IPS-NIHi7 (cell line): ENCODE data around the gene MPO.

Experiments
- DNase-seq: peaks from one replicate; pipeline ENCODE4 v3.0.0; 2012; ENCODE audit warnings: mixed read lengths; ENCODE audit errors: extremely low spot score

Gene MPO

GRCh38 chr17:58279016-58279711 is 1.6 kb downstream of the MPO start:
- peak; percentile 22 for DNase-seq

- no peak for DNase-seq
Observed at GRCh38 chr17:58278661-58279015, 2.1 kb downstream of the MPO start.

GRCh38 chr17:58277802-58278595 is 2.7 kb downstream of the MPO start:
- peak; percentile 9 for DNase-seq

DNA sequence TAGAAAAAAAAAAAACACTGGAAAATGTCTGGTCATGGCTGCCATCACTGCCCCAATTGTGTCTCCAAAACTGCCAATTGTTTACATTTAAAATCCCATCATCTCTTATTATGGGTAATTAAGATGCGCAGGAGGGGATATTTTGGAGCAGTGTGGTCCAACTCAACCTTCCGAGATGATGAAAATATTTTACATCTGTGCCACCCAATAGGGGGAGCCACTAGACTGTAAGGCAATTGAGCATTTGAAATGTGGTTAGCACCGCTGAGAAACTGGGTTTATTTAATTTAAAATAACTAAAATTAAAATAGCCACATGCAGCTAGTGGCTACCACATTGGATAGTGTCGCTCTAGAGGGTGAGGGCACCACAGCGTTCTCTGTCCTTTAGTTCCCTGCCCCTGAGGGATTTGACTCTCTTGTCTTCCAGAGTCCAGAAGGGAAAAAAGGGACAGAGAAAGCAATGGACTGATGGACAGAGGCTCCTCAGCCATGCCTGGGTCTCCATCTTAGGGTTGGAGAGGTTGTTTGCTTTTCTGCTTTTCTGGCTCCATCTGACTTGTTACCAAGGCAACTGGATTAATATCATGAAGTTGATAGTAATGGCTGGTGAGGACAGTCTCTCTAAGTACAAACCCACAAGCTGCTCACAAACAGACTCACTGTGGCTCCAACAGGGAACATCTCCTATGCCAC is 3.5 kb downstream of the MPO start:
- peak; percentile 49 for DNase-seq

DNA sequence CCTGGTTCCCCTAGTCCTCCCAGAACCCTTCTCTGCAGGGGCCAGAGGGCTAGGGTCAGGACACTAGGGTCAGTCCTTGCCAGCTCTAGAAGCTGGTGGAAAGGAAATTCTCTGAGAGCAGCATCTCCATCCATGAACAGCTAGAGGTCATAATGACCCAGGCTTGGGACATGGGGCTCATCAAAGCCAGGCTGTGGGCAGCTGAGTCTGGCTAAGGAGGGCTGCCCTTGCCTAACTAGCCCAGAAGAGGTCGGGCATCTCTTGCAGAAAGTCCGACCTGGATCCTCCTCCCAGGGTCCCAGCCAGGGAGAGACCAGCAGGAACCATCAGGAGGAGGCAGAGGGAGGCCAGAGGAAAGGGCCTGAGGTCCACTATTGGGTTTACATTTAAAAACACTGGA is 4.3 kb downstream of the MPO start:
- peak; percentile 38 for DNase-seq

DNA sequence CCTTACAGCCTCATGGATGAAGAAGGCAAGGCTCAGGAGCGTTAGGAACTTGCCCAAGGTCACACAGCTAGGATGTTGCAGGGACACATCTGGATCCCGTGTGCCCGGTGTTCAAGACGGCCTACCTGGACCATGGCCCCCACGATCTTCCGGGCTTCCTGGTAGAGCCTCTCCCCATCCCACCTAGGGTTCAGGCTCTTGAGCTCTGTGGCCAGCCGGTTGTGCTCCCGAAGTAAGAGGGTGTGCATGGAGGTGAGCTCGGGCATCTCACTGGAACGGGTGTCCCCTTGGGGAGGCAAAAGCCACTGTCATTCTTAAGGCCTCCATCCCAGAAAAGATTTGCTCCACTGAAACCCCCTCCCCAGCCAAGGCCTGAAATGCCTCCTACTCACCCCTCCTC is 5.3 kb downstream of the MPO start:
- peak; percentile 5 for DNase-seq

GRCh38 chr17:58273453-58274104 is 7.2 kb downstream of the MPO start:
- peak; percentile 4 for DNase-seq

DNA sequence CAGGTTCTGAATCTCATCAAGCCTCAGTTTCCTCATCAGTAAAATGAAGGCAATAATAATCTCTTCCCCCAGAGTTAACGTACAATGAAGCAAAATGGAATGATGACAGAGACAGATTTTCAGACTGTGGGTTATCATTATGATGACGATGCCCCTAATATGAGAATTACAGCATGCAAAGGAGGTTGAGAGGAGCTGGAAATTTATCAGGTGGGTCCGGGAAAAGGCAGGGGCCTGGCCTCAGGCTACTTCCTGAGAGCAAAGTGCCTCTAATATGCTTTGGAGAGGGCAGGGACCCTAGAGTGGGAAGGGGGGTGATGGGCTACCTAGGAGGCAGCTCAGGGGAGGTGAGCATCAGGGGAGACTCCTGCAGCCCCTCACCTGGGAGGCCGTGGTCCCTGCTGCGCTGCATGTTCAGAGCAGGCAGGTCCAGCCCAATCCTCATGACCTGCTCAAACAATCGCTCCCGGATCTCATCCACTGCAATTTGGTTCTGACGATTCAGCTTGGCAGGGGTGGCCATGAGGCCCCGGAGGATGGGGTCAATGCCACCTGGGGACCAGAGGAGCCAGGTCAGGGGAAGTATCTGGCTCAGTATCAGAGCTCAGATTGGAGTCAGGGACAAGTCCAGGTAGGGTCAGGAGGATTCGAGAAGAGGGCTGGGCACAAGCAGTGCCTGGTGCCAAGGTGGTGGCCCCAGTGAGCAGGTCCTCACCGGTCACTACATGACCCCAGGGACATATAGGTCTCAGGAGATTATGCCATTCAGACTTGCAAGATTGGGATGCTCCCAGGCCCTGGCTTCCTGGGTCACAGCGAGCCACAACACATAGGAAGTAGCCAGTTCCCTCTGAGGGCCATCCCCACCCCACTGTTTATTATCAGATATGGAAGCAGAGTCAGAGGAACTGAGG is 8.1 kb downstream of the MPO start:
- peak; percentile 4 for DNase-seq

DNA sequence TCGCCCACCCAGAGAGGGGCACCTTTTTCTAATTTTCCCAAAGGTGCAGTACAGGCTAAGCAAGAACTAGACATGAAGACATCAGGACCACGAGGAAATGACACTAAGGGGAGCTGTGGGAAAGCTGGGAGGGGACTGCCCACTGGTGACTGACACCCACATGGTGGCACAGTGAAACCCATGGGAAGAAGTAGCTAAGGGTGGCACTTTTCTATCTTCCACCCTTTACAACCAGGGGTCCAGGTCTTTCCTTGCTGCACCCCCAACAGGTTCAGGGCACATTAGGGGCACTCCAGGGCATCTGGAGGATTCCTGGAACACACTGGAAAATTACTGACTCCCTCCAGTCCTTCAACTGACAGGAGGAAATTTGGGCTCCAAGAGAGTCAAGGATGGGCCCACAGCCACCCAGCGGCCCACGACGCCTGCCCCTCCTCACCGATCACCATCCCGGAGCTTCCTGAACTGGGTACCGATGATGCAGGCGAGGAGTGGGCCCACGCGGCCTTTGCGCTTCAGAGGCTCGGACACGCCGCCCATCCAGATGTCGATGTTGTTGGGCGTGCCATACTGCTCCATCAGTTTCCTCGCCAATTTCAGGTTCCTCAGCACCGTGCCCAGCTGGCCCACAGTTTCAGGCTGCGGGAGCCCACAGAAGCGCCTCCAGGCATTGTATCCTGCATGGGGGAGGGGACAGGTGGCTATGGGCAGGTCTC is 9.4 kb downstream of the MPO start:
- DNase-seq = peak; percentile 6

DNA sequence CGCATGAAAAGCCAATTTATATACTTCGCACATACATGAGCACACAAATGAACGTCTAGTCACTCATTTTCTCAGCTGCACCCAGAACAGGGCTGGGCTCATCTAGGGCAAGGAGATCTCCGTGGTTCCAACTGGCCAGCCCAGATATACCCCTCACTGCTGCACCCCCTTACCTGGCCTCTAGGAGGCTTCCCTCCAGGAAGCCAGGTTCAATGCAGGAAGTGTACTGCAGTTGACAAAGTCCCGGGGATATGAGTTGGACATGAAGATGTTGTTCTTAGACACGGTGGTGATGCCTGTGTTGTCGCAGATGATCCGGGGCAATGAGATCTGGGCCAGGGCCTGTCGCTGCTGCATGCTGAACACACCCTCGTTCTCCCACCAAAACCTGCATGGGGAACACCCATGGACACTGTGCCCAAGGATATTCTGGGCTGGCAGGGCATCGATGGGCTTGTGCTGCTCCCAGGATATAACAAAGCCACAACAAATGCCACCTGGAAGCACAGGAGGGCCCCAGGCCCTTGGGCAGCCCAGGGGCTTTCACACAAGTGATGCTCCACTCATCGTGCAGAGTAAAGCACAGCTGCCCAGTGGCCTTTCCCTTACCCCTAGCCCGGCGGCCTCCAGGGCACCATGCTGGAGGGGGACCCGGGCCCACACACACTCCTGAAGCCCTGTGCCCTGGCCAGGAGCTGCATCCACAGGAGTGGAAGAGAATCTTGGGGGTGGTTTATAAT is 10.1 kb downstream of the MPO start:
- DNase-seq = peak; percentile 54

- no peak for DNase-seq
Observed at GRCh38 chr17:58269557-58270291, 11.0 kb downstream of the MPO start.

DNA sequence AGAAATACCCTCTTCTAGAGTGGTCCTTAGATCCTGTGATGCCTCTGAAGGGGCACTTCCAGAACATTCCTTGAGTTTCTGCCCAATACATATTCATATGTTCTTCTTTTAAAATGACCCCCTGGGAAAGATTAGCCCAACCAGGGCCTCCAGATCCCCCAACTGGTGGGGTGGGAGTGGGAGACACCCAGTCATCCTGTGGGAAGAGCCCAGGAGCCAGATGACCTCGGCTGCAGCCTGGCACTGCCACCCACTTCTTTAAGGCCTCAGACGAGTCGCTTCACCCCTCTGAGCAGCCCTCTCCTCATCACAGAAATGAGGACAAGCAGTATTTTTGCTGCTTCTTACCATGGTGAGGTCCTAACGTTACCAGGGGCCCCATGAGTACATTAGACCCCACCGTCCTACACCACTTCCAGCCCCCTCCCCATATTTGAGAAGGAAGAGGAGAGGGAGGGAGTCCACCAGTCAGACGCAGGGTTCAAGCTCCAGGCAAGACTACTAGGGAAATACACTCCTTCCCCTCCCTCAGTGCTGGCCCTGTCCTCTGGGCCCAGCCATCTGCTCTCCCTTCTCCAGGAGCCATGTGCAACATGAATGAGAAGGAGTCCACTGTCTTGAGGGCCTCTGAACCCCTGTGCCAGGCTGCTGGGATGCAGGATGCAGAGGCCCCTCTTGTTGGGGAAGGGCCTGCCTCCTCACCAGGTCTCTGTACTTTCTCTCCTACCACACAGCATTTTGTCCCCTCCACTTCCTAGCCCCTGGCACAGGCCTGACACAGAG is 11.8 kb downstream of the MPO start:
- peak; percentile 5 for DNase-seq

- peak; percentile 5 for DNase-seq
Observed at GRCh38 chr17:58268326-58268725, 12.4 kb downstream of the MPO start.

GRCh38 chr17:58267347-58268324 is 13.1 kb downstream of the MPO start:
- DNase-seq = peak; percentile 4

GRCh38 chr17:58265902-58266875 is 14.5 kb downstream of the MPO start:
- no peak for DNase-seq

DNA sequence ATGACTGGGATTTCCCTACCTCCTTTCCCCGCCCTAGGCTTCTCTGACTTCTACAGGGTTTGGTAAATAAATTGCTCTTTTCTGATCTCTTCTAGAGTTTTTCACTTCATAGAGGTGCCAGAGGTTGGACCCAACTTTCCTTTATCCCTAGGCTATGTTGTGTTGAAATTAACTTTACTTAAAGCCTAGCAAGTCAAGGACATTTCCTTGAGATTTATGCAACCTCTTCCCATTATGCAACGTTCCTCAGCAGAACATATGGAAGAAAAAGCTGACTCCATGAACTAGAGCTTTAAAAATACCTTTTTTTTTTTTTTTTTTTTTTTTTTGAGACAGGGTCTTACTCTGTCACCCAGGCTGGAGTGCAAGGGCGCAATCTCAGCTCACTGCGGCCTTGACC is 15.5 kb downstream of the MPO start:
- no peak for DNase-seq
